ENCODE measurements around the gene USP49. TPM values are rescaled to one million over a fixed set of nuclear protein-coding genes. Genes with fewer than 3 reads are reported as not detected.

The USP49 gene
- total and polyA plus RNA-seq, 2 of the 4 experiments (the other 2 are of a cell fraction), result 1.4 to 2.1 TPM

- Histone ChIP-seq H3K27me3 (ENCODE audit: control insufficient read depth, insufficient read depth, low read length) (no peaks in the 10 kb centered on the region), H2AFZ (replicated peaks; ENCODE audit: low read length, poor library complexity) (no peak overlapping the region), H3K4me1 (ENCODE audit: control insufficient read depth, insufficient read depth, low read length) (peaks cover 26% of the 10 kb centered on the region), H2AK5ac (ENCODE audit: low read depth, low read length) (no peak overlapping the region), H2AK9ac (replicated peaks; ENCODE audit: low read depth, low read length, poor library complexity) (peak overlapping the region; percentile 59), H3K79me1 (ENCODE audit: low read depth in 1 of 2, low read length in 2 of 2) (peaks cover 24 to 71% of the 10 kb centered on the region in 2 experiments), H3K14ac (replicated peaks; ENCODE audit: low read depth, low read length) (no peak overlapping the region), H3K4ac (ENCODE audit: low read depth, low read length) (no peak overlapping the region), H2BK5ac (ENCODE audit: low read depth, low read length, poor library complexity, severe bottlenecking) (no peak overlapping the region), H3K18ac (ENCODE audit: low read depth, low read length) (no peak overlapping the region), H4K20me1 (ENCODE audit: insufficient read depth, low read length) (peaks cover 50% of the 10 kb centered on the region), H3K4me2 (ENCODE audit: low read depth, low read length) (no peak overlapping the region), H4K8ac (ENCODE audit: low read depth in 2 of 2, low read length in 2 of 2) (no peak overlapping the region), H3K9me1 (ENCODE audit: insufficient read depth, low read length) (peaks cover 11% of the 10 kb centered on the region; the same call in 1 of the 2 replicates), H3K23ac (ENCODE audit: low read depth, low read length) (no peak overlapping the region), H3K4me3 (ENCODE audit: insufficient read depth, low read depth, low read length) (no peak overlapping the region), H2BK20ac (ENCODE audit: low read depth, low read length) (no peak overlapping the region), H3K9me3 (ENCODE audit: control insufficient read depth, insufficient read depth, low read length) (no peaks in the 10 kb centered on the region), H2BK15ac (ENCODE audit: low read depth, low read length) (no peak overlapping the region), H3K9ac (ENCODE audit: low read depth, low read length) (no peak overlapping the region), H2BK120ac (ENCODE audit: low read depth, low read length) (no peak overlapping the region), H3K36me3 (ENCODE audit: control insufficient read depth, insufficient read depth, low read length) (peaks cover 46% of the 10 kb centered on the region), H3K27ac (ENCODE audit: insufficient read depth, low read length) (no peak overlapping the region), H4K5ac (ENCODE audit: low read depth, low read length) (no peak overlapping the region), H4K91ac (ENCODE audit: insufficient read depth, low read depth, low read length) (no peak overlapping the region), H3K56ac (ENCODE audit: extremely low read depth, insufficient read depth, low read length) (no peak overlapping the region)
- ChIA-PET POLR2A (ENCODE audit: unreplicated experiment) (no interaction called here), CTCF (interaction anchor here (0.9 to 1.4 kb wide), 3 partner anchors 8 to 109 kb away, joined by 3 to 4 read pairs (median 3); no protein-coding TSS in a partner anchor)
- no TSS peak for BruUV-seq (replicated peaks)
- intact Hi-C loops (cut with micrococcal nuclease), result loop anchor here (1.0 to 5.0 kb wide), 5 partner anchors 13 to 153 kb away; partner anchors contain the start of gene PRICKLE4
- WGBS, 2 experiments (ENCODE audit: extremely low coverage in 2 of 2, insufficient read length in 1 of 2), result 100% methylated on average over 1 of the region's 8 CpGs; no CpG with 5 or more reads in 1 of the 2 experiments
- dilution Hi-C loops (cut with HindIII; ENCODE audit: low sequenced_read_pairs, unreplicated experiment), result no loop called here
- in situ Hi-C loops (cut with MboI; ENCODE audit: low sequenced_read_pairs), result loop anchor here (5.0 to 10.0 kb wide), 2 partner anchors 107 to 151 kb away; partner anchors contain the start of genes PRICKLE4 and TOMM6
- no peak for TF ChIP-seq MXI1 (IDR thresholded peaks at IDR 0.05; ENCODE audit: borderline replicate concordance, low read depth, low read length)
- no peak for TF ChIP-seq POLR2A (IDR thresholded peaks at IDR 0.05; ENCODE audit: low read depth, low read length)
- TF ChIP-seq ELK1 (IDR thresholded peaks at IDR 0.05; ENCODE audit: borderline replicate concordance, low read depth, low read length), result no peak
- TF ChIP-seq USF2 (IDR thresholded peaks at IDR 0.05; ENCODE audit: low read depth, low read length), result no peak
- TF ChIP-seq CEBPB (IDR thresholded peaks at IDR 0.05; ENCODE audit: low read depth, low read length), result no peak
- DNase-seq (no peak), ATAC-seq (ENCODE audit: low read depth) (no peak)
Observed at GRCh38 chr6:41935685-41936072, 40.5 kb upstream of the USP49 start.

Data from IMR-90 (cell line).